AG09309 (cell line): ENCODE data around the gene DNAJB4.
A peak's percentile ranks its signal among the peaks of the same experiment; 100 is the strongest.
"Not testable (repeated sequence)": the region's sequence is repeated elsewhere in the genome, so short reads cannot be mapped to it uniquely, and the experiment has no call there.

Experiments
- DNase-seq: peaks from one replicate; pipeline ENCODE4 v3.0.0-alpha.2; 2010; ENCODE audit warnings: low read depth
- H3K4me3 ChIP-seq: 2 replicates; pipeline ENCODE4 v1.5.1; 2011; ENCODE audit warnings: mild to moderate bottlenecking, low read depth, low read length, moderate library complexity; ENCODE audit not compliant: control insufficient read depth
- TF ChIP-seq, protein P1 (sequence below): IDR thresholded peaks from 2 replicates; pipeline ENCODE4 v1.5.1; 2011; ENCODE audit warnings: mild to moderate bottlenecking, low read depth, low read length, inconsistent platforms; ENCODE audit not compliant: insufficient read depth, control insufficient read depth; ENCODE audit errors: missing control alignments

DNAJB4 gene

GRCh38 chr1:78009276-78009675 is 4.5 kb downstream of the DNAJB4 start:
- no peak for DNase-seq
- TF ChIP-seq, protein P1, sequence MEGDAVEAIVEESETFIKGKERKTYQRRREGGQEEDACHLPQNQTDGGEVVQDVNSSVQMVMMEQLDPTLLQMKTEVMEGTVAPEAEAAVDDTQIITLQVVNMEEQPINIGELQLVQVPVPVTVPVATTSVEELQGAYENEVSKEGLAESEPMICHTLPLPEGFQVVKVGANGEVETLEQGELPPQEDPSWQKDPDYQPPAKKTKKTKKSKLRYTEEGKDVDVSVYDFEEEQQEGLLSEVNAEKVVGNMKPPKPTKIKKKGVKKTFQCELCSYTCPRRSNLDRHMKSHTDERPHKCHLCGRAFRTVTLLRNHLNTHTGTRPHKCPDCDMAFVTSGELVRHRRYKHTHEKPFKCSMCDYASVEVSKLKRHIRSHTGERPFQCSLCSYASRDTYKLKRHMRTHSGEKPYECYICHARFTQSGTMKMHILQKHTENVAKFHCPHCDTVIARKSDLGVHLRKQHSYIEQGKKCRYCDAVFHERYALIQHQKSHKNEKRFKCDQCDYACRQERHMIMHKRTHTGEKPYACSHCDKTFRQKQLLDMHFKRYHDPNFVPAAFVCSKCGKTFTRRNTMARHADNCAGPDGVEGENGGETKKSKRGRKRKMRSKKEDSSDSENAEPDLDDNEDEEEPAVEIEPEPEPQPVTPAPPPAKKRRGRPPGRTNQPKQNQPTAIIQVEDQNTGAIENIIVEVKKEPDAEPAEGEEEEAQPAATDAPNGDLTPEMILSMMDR, result no peak
- H3K4me3 ChIP-seq, result no peak overlapping the region; the same call in none of the 2 replicates

DNA sequence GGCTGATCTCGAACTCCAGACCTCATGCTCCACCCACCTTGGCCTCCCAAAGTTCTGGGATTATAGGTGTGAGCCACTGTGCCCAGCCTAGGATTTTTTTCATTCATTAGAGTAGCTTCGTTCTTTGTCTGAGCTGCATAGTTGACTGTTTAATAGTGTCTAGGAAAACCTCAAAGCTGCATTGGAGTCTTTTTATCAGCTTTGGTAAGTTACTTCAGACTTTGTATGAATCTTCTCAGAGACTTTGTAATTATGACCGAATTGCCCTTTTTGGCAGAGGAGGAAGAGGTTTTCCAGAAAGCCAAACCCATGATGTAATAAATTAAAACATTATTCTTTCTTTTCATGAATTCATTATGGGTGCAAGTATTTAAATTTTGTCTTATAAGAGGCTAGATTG is 5.1 kb downstream of the DNAJB4 start:
- DNase-seq, result peak; percentile 63
- TF ChIP-seq, protein P1, result no peak
- H3K4me3 ChIP-seq, result peak overlapping the region; percentile 20

DNA sequence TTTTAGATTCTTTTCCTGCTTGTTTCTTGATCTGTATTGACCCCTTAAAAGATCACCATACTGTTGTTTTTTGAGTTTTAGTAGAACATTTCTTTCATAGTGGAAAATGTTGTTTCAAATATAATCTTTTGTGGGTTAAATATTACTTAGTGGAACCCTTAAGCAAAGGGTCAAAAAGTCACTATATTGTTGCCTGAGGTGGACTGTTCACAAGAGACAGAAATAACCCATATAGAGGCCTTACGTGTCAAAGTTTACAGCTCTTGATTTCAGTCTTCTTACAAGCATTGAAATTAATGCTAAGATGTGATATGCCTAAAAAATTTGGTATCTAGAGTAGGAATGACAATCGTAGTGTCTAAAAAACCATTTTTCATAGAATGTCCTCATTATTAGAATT is 6.3 kb downstream of the DNAJB4 start:
- no peak for DNase-seq
- TF ChIP-seq, protein P1, result no peak
- H3K4me3 ChIP-seq, result no peak overlapping the region

DNA sequence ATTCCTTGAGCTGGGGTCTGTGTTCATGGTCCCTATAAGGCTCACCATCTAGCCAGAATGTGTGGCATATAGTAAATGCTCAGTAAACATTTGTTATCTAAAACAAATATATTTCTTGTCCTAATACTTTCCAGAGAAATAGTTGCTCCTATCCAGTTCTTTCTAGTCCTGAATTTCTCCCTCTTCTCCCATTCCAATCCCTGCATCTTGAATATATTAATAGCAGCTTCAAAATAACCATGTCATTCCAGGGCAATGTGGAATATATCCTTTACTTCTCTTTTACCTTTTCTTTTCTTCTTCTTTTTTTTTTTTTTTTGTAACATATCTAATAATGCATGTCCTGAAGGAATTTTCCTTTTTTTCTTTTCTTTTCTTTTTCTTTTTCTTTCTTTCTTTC is 10.4 kb downstream of the DNAJB4 start:
- TF ChIP-seq, protein P1, result no peak
- H3K4me3 ChIP-seq, result no peak overlapping the region
- DNase-seq, result no peak

GRCh38 chr1:78019024-78019423 is 14.3 kb downstream of the DNAJB4 start:
- no peak overlapping the region for H3K4me3 ChIP-seq
- no peak for DNase-seq
- TF ChIP-seq, protein P1, result no peak

- not testable (repeated sequence) for DNase-seq, H3K4me3 ChIP-seq
Measured at GRCh38 chr1:78021134-78021533, 16.4 kb downstream of the DNAJB4 start.

DNA sequence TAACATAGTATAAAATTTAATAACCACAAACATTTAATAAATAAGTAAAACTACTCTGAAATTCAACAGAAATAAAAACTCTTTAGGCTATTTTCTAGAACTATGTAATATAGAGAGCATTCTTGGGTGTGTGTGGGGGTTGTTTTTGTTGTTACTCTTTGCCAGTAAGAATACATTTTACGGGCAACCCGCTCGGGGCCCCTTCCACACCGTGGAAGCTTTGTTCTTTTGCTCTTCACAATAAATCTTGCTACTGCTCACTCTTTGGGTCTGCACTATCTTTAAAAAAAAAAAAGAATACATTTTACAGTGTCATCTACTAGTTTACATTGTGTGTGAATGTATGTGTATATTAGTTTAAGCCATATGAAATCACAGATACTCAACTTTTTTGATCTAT is 25.1 kb downstream of the DNAJB4 start:
- no peak for DNase-seq
- no peak overlapping the region for H3K4me3 ChIP-seq
- TF ChIP-seq, protein P1, result no peak
